IMR-90 (cell line): Measurements from ENCODE around the gene GPR17. TPM values are rescaled to one million over a fixed set of nuclear protein-coding genes. Genes with fewer than 3 reads are reported as not detected.

Source experiments
- ATAC-seq: fragments of 200-7000 bp; cut with Tn5 transposase; 2 replicates; pipeline ENCODE4 v1.9.1; 2020; ENCODE audit warnings: low read depth, mild to moderate bottlenecking, moderate library complexity
- BruUV-seq: library from RNA; stranded (reverse); fragments of 400-500 nt; replicated peaks from 2 replicates; lab custom pipeline; 2021; lab: Mats Ljungman, UMichigan
- CTCF ChIA-PET: fragments of 300-600 bp; formaldehyde crosslinking; extraction: SDS; loops from one replicate; lab custom pipeline; 2021; ENCODE audit warnings: antibody characterized with exemption; lab: Yijun Ruan, JAX
- POLR2A ChIA-PET: fragments of 300-600 bp; sonication (Branson Sonifier 250); formaldehyde crosslinking; loops from one replicate; lab custom pipeline; 2022; ENCODE audit warnings: antibody characterized with exemption; ENCODE audit not compliant: unreplicated experiment; lab: Charles Lee
- DNase-seq: peaks from one replicate; pipeline ENCODE4 v3.0.0; 2013
- H2AFZ ChIP-seq: replicated peaks from 2 replicates; pipeline ENCODE3; 2013; ENCODE audit warnings: low read length, mild to moderate bottlenecking; ENCODE audit not compliant: poor library complexity
- H2AK5ac ChIP-seq: 2 replicates; pipeline ENCODE4 v1.6.1; 2013; ENCODE audit warnings: low read depth, low read length, inconsistent platforms
- H2AK9ac ChIP-seq: replicated peaks from 2 replicates; pipeline ENCODE3; 2013; ENCODE audit warnings: mild to moderate bottlenecking, low read depth, low read length, moderate library complexity; ENCODE audit not compliant: poor library complexity
- H2BK120ac ChIP-seq: 2 replicates; pipeline ENCODE4 v1.6.1; 2013; ENCODE audit warnings: low read depth, low read length, inconsistent platforms
- H2BK15ac ChIP-seq: 3 replicates; pipeline ENCODE4 v1.6.1; 2013; ENCODE audit warnings: low read depth, low read length, inconsistent platforms
- H2BK20ac ChIP-seq: 2 replicates; pipeline ENCODE4 v1.6.1; 2013; ENCODE audit warnings: low read depth, mild to moderate bottlenecking, inconsistent platforms, low read length, moderate library complexity
- H2BK5ac ChIP-seq: 2 replicates; pipeline ENCODE4 v1.6.1; 2013; ENCODE audit warnings: mild to moderate bottlenecking, low read depth, low read length, inconsistent platforms; ENCODE audit not compliant: poor library complexity, severe bottlenecking
- H3K14ac ChIP-seq: replicated peaks from 2 replicates; pipeline ENCODE4 v1.6.1; 2013; ENCODE audit warnings: low read depth, low read length, inconsistent platforms
- H3K18ac ChIP-seq: 2 replicates; pipeline ENCODE4 v1.6.1; 2013; ENCODE audit warnings: low read depth, low read length, control low read depth
- H3K23ac ChIP-seq: 2 replicates; pipeline ENCODE4 v1.6.1; 2013; ENCODE audit warnings: low read depth, low read length, inconsistent platforms
- H3K27ac ChIP-seq: 2 replicates; pipeline ENCODE4 v1.5.1; 2013; ENCODE audit warnings: mild to moderate bottlenecking, control low read depth, low read length; ENCODE audit not compliant: insufficient read depth
- H3K27me3 ChIP-seq: 2 replicates; pipeline ENCODE4 v1.6.1; 2013; ENCODE audit warnings: low read length; ENCODE audit not compliant: control insufficient read depth, insufficient read depth
- H3K36me3 ChIP-seq: 2 replicates; pipeline ENCODE4 v1.6.1; 2013; ENCODE audit warnings: low read length, mixed read lengths; ENCODE audit not compliant: control insufficient read depth, insufficient read depth
- H3K4ac ChIP-seq: 2 replicates; pipeline ENCODE4 v1.6.1; 2013; ENCODE audit warnings: low read depth, low read length, inconsistent platforms
- H3K4me1 ChIP-seq: 2 replicates; pipeline ENCODE4 v1.6.1; 2013; ENCODE audit warnings: low read length, mixed read lengths; ENCODE audit not compliant: control insufficient read depth, insufficient read depth
- H3K4me2 ChIP-seq: 2 replicates; pipeline ENCODE4 v1.6.1; 2013; ENCODE audit warnings: low read depth, mild to moderate bottlenecking, control low read depth, low read length, moderate library complexity
- H3K4me3 ChIP-seq: 2 replicates; pipeline ENCODE4 v1.5.1; 2013; ENCODE audit warnings: low read depth, mild to moderate bottlenecking, control low read depth, low read length, moderate library complexity; ENCODE audit not compliant: insufficient read depth
- H3K56ac ChIP-seq: 2 replicates; pipeline ENCODE4 v1.6.1; 2013; ENCODE audit warnings: low read length, inconsistent platforms; ENCODE audit not compliant: insufficient read depth; ENCODE audit errors: extremely low read depth
- H3K79me1 ChIP-seq, 2 experiments: 2 replicates each; pipeline ENCODE4 v1.6.1; 2013; ENCODE audit warnings: low read length in 2 of 2, inconsistent platforms in 1 of 2, low read depth in 1 of 2
- H3K9ac ChIP-seq: 2 replicates; pipeline ENCODE4 v1.6.1; 2013; ENCODE audit warnings: low read depth, low read length, control low read depth
- H3K9me1 ChIP-seq: 2 replicates; pipeline ENCODE4 v1.6.1; 2013; ENCODE audit warnings: low read length, inconsistent platforms; ENCODE audit not compliant: insufficient read depth
- H3K9me3 ChIP-seq: 2 replicates; pipeline ENCODE4 v1.6.1; 2013; ENCODE audit warnings: low read length; ENCODE audit not compliant: control insufficient read depth, insufficient read depth
- H4K20me1 ChIP-seq: 2 replicates; pipeline ENCODE4 v1.6.1; 2013; ENCODE audit warnings: low read length, inconsistent platforms; ENCODE audit not compliant: insufficient read depth
- H4K5ac ChIP-seq: 2 replicates; pipeline ENCODE4 v1.6.1; 2013; ENCODE audit warnings: mild to moderate bottlenecking, low read depth, low read length, control low read depth
- H4K8ac ChIP-seq, 2 experiments: 2 replicates each; pipeline ENCODE4 v1.6.1; 2013; ENCODE audit warnings: low read depth in 2 of 2, low read length in 2 of 2, control low read depth in 1 of 2, inconsistent platforms in 1 of 2
- H4K91ac ChIP-seq: 2 replicates; pipeline ENCODE4 v1.6.1; 2013; ENCODE audit warnings: low read depth, low read length, inconsistent platforms; ENCODE audit not compliant: insufficient read depth
- BHLHE40 ChIP-seq: fragments of 150-350 bp; IDR thresholded peaks from 2 replicates; pipeline ENCODE4 v1.6.1; 2016; ENCODE audit warnings: mild to moderate bottlenecking, low read depth, low read length
- MAZ ChIP-seq: IDR thresholded peaks from 2 replicates; pipeline ENCODE4 v1.6.1; 2012; ENCODE audit warnings: low read depth, mild to moderate bottlenecking, low read length, improper control_type of control experiment, moderate library complexity, borderline replicate concordance
- RCOR1 ChIP-seq: IDR thresholded peaks from 2 replicates; pipeline ENCODE4 v1.6.1; 2012; ENCODE audit warnings: mild to moderate bottlenecking, low read length, improper control_type of control experiment; ENCODE audit not compliant: insufficient replicate concordance
- RFX5 ChIP-seq: IDR thresholded peaks from 2 replicates; pipeline ENCODE4 v1.8.0; 2012; ENCODE audit warnings: low read depth, mild to moderate bottlenecking, low read length, moderate library complexity
- SMC3 ChIP-seq: fragments of 150-350 bp; IDR thresholded peaks from 2 replicates; pipeline ENCODE4 v1.6.1; 2016; ENCODE audit warnings: low read depth, mild to moderate bottlenecking, antibody characterized with exemption, low read length, moderate library complexity
- WGBS, 2 experiments: methylation state at CpG; one replicate each; pipeline versions ENCODE4 v1.1.5 to v1.1.7; 2013; ENCODE audit warnings: missing lambda C conversion rate in 2 of 2; ENCODE audit not compliant: insufficient read length in 1 of 2; ENCODE audit errors: extremely low coverage in 2 of 2; 5-methylcytosine and 5-hydroxymethylcytosine counted together
- dilution Hi-C: fragments of 300-500 bp; cut with HindIII; formaldehyde crosslinking; loops from one replicate; pipeline ENCODE4 v1.14.3; 2018; ENCODE audit warnings: low sequenced_read_pairs; ENCODE audit not compliant: unreplicated experiment
- in situ Hi-C: fragments of 300-500 bp; cut with MboI; formaldehyde crosslinking; loops from 3 replicates; pipeline ENCODE4 v1.14.3; 2019; ENCODE audit warnings: low sequenced_read_pairs, inconsistent platforms, mixed read lengths
- intact Hi-C: fragments of 100-400 bp; cut with micrococcal nuclease; formaldehyde crosslinking; loops from 2 replicates; pipeline ENCODE4 v1.10.0; 2022
- polyA plus RNA-seq, 3 experiments: library from polyadenylated mRNA; depleted of rRNA; stranded (reverse); fragments of >200 nt; gene quantifications; 2 replicates each; pipeline ENCODE4 v1.2.3, GENCODE V29; 2012; ENCODE audit warnings: low replicate concordance in 1 of 3
- total RNA-seq: library from RNA; depleted of rRNA; stranded (reverse); fragments of >200 nt; gene quantifications from 2 replicates; pipeline ENCODE4 v1.2.3, GENCODE V29; 2012
- TF ChIP-seq, protein P1 (sequence below): conservative IDR thresholded peaks from 2 replicates; pipeline ENCODE4 v1.5.1; 2012; ENCODE audit warnings: mild to moderate bottlenecking, low read depth, low read length, improper control_type of control experiment
- TF ChIP-seq, protein P2 (sequence below): fragments of 150-350 bp; IDR thresholded peaks from 2 replicates; pipeline ENCODE4 v1.6.1; 2016; ENCODE audit warnings: low read depth, mild to moderate bottlenecking, low read length, moderate library complexity, borderline replicate concordance

The GPR17 gene
- total and polyA plus RNA-seq, 2 of the 4 experiments (the other 2 are of a cell fraction): not detected

DNA sequence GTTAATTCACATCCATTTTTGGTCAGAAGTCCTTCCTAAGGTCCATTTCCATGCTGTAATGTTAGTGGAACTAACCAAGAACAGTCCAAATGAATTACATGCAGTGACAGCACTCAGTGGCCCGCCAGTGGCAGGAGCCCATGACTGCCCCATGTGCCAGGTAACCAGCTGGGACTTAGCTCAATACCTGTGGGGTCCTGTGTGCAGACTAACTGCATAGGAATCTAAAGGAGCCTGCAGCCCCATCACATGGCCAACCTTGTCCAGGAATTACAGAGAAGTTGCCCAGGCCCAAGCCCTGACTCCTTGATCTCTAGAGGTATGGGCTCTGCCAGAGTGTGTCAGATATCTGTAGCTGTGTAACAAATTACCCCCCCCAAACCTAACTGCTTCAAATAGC is 35.4 kb upstream of the GPR17 start:
- POLR2A ChIA-PET: no interaction called here
- no CpG with 5 or more reads among the region's 1 CpG for WGBS, 2 experiments
- Histone ChIP-seq H3K18ac (no peak overlapping the region), H4K8ac (no peak overlapping the region), H3K27ac (no peak overlapping the region), H4K91ac (no peak overlapping the region), H2AFZ (no peak overlapping the region), H3K36me3 (no peaks in the 10 kb centered on the region), H4K20me1 (no peaks in the 10 kb centered on the region), H3K27me3 (peaks cover 20% of the 10 kb centered on the region), H2BK120ac (no peak overlapping the region), H3K4ac (no peak overlapping the region), H3K4me1 (no peaks in the 10 kb centered on the region), H3K23ac (no peak overlapping the region), H3K14ac (no peak overlapping the region), H4K5ac (no peak overlapping the region), H3K9me3 (peaks cover 21% of the 10 kb centered on the region), H3K9me1 (no peaks in the 10 kb centered on the region; the same call in 1 of the 2 replicates), H3K79me1 (no peaks in the 10 kb centered on the region), H2AK5ac (no peak overlapping the region), H2AK9ac (no peak overlapping the region), H2BK5ac (no peak overlapping the region), H2BK20ac (no peak overlapping the region), H2BK15ac (no peak overlapping the region), H3K56ac (no peak overlapping the region), H3K4me2 (no peak overlapping the region), H3K9ac (no peak overlapping the region), H3K4me3 (no peak overlapping the region)
- DNase-seq (no peak), ATAC-seq (no peak)
- TF ChIP-seq SMC3 (no peak), BHLHE40 (no peak), RCOR1 (no peak), MAZ (no peak), RFX5 (no peak)
- TF ChIP-seq, protein P1, sequence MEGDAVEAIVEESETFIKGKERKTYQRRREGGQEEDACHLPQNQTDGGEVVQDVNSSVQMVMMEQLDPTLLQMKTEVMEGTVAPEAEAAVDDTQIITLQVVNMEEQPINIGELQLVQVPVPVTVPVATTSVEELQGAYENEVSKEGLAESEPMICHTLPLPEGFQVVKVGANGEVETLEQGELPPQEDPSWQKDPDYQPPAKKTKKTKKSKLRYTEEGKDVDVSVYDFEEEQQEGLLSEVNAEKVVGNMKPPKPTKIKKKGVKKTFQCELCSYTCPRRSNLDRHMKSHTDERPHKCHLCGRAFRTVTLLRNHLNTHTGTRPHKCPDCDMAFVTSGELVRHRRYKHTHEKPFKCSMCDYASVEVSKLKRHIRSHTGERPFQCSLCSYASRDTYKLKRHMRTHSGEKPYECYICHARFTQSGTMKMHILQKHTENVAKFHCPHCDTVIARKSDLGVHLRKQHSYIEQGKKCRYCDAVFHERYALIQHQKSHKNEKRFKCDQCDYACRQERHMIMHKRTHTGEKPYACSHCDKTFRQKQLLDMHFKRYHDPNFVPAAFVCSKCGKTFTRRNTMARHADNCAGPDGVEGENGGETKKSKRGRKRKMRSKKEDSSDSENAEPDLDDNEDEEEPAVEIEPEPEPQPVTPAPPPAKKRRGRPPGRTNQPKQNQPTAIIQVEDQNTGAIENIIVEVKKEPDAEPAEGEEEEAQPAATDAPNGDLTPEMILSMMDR: no peak
- TF ChIP-seq, protein P2, sequence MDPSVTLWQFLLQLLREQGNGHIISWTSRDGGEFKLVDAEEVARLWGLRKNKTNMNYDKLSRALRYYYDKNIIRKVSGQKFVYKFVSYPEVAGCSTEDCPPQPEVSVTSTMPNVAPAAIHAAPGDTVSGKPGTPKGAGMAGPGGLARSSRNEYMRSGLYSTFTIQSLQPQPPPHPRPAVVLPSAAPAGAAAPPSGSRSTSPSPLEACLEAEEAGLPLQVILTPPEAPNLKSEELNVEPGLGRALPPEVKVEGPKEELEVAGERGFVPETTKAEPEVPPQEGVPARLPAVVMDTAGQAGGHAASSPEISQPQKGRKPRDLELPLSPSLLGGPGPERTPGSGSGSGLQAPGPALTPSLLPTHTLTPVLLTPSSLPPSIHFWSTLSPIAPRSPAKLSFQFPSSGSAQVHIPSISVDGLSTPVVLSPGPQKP: no peak
- in situ Hi-C loops (no loop called here), intact Hi-C loops (no loop called here), dilution Hi-C loops (no loop called here)
- CTCF ChIA-PET: no interaction called here
- BruUV-seq: no TSS peak
